Measurements from ENCODE around the gene RERGL. TPM values are rescaled to one million over a fixed set of nuclear protein-coding genes. Genes with fewer than 3 reads are reported as not detected.
"Not testable (repeated sequence)": the region's sequence is repeated elsewhere in the genome, so short reads cannot be mapped to it uniquely, and the experiment has no call there.

The RERGL gene
- total RNA-seq, 1 experiment from 2014 or later = not detected

DNA sequence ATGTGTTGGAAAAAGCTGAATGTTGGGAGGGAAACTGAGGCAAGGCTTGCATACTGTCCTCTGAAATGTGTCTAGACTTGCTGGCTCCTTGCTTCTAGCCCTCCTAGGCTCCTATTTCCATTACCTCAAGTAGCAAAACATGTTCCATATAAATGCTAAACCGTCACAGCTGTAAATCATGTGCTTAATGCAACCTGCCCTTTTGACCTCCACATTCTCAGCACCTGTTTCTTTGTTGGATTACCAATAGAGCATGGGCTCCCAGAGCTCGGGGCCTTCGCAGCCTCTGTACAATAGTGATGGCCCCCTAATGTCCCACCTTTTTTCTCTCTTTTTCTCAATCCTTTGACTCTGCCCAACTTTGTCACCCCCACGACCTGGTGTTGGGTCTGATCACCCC lies 23.3 kb downstream of the RERGL start:
- no peaks in the 10 kb centered on the region for H3K79me2 ChIP-seq (ENCODE audit: insufficient read depth, low read length)
- H2AFZ ChIP-seq (ENCODE audit: low read depth, low read length, poor library complexity, severe bottlenecking) = no peak overlapping the region
- POLR2A ChIA-PET = no interaction called here
- no peak overlapping the region for H3K9ac ChIP-seq (ENCODE audit: low read length)
- H3K4me1 ChIP-seq (ENCODE audit: control insufficient read depth in 1 of 2, insufficient read depth in 2 of 2, low read length in 2 of 2) = no peaks in the 10 kb centered on the region
- no peaks in the 10 kb centered on the region; a peak in 1 of 4 replicates for H3K9me3 ChIP-seq (ENCODE audit: control insufficient read depth in 1 of 2, insufficient read depth in 1 of 2, low read depth in 1 of 2, low read length in 2 of 2)
- no peak overlapping the region for H3K4me3 ChIP-seq (replicated peaks in 1 of 2; ENCODE audit: low read depth in 1 of 2, low read length in 2 of 2)
- TF ChIP-seq POLR2AphosphoS5 (IDR thresholded peaks at IDR 0.05; ENCODE audit: low read depth, low read length) (no peak), SIN3A (IDR thresholded peaks at IDR 0.05; ENCODE audit: low read depth) (no peak), EGR1 (IDR thresholded peaks at IDR 0.05; ENCODE audit: low read depth) (no peak), SP1 (IDR thresholded peaks at IDR 0.05; ENCODE audit: low read depth) (no peak), CBX3 (IDR thresholded peaks at IDR 0.05; ENCODE audit: low read depth) (no peak), FOSL1 (IDR thresholded peaks at IDR 0.05; ENCODE audit: low read depth) (no peak), SRF (IDR thresholded peaks at IDR 0.05; ENCODE audit: low read depth) (no peak), ELF1 (IDR thresholded peaks at IDR 0.05; ENCODE audit: borderline replicate concordance, low read depth) (no peak), ZFX (IDR thresholded peaks at IDR 0.05) (no peak), RAD21 (IDR thresholded peaks at IDR 0.05; ENCODE audit: low read depth) (no peak), CEBPB (IDR thresholded peaks at IDR 0.05; ENCODE audit: low read depth) (no peak), POLR2A (IDR thresholded peaks at IDR 0.05; ENCODE audit: borderline replicate concordance, extremely low read depth, insufficient read depth, insufficient read length) (no peak)
- TF ChIP-seq, protein P1, sequence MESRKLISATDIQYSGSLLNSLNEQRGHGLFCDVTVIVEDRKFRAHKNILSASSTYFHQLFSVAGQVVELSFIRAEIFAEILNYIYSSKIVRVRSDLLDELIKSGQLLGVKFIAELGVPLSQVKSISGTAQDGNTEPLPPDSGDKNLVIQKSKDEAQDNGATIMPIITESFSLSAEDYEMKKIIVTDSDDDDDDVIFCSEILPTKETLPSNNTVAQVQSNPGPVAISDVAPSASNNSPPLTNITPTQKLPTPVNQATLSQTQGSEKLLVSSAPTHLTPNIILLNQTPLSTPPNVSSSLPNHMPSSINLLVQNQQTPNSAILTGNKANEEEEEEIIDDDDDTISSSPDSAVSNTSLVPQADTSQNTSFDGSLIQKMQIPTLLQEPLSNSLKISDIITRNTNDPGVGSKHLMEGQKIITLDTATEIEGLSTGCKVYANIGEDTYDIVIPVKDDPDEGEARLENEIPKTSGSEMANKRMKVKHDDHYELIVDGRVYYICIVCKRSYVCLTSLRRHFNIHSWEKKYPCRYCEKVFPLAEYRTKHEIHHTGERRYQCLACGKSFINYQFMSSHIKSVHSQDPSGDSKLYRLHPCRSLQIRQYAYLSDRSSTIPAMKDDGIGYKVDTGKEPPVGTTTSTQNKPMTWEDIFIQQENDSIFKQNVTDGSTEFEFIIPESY (IDR thresholded peaks at IDR 0.05; ENCODE audit: extremely low read depth, insufficient replicate concordance, low read length) = no peak
- no peak for DNase-seq (ENCODE audit: low read depth, low spot score)
- CTCF ChIA-PET = no interaction called here
- RAD21 ChIA-PET (ENCODE audit: low non-redundant PET in 1 of 2, low total read pairs in 2 of 2, uncharacterized antibody in 2 of 2, unreplicated experiment in 2 of 2) = no interaction called here
- no peak overlapping the region for H3K27ac ChIP-seq (ENCODE audit: low read depth, low read length)
- no peaks in the 10 kb centered on the region for H4K20me1 ChIP-seq (ENCODE audit: insufficient read depth)
- no peak overlapping the region for H3K4me2 ChIP-seq (ENCODE audit: low read length)
- no peaks in the 10 kb centered on the region for H3K9me2 ChIP-seq (ENCODE audit: insufficient read depth)
- H3K27me3 ChIP-seq (ENCODE audit: insufficient read depth, low read length) = no peaks in the 10 kb centered on the region
- intact Hi-C loops (cut with micrococcal nuclease) = no loop called here
- ATAC-seq = no peak
- H3K36me3 ChIP-seq (ENCODE audit: control insufficient read depth in 1 of 2, insufficient read depth in 2 of 2, low read length in 2 of 2) = no peaks in the 10 kb centered on the region
- no TSS peak for BruUV-seq (replicated peaks)

DNA sequence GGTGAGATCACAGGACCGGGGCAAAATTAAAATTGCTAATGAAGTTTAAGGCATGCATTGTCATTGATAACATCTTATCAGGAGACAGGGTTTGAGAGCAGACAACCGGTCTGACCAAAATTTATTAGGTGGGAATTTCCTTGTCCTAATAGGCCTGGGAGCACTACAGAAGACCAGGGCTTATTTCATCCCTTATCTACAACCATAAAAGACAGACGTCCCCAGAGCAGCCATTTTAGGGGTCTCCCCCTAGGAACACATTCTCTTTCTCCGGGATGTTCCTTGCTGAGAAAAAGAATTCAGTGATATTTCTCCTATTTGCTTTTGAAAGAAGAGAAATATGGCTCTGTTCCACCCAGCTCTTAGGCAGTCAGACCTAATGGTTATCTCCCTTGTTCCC lies 27.1 kb downstream of the RERGL start:
- RAD21 ChIA-PET (ENCODE audit: low non-redundant PET in 1 of 2, low total read pairs in 2 of 2, uncharacterized antibody in 2 of 2, unreplicated experiment in 2 of 2) = not testable (repeated sequence)

More for the DNA sequence above, 27.1 kb downstream of the RERGL start:
- H3K9ac ChIP-seq (ENCODE audit: low read length); DNase-seq (ENCODE audit: low read depth, low spot score); H2AFZ ChIP-seq (ENCODE audit: low read depth, low read length, poor library complexity, severe bottlenecking); H3K79me2 ChIP-seq (ENCODE audit: insufficient read depth, low read length); POLR2A ChIA-PET; H3K27ac ChIP-seq (ENCODE audit: low read depth, low read length); H4K20me1 ChIP-seq (ENCODE audit: insufficient read depth); H3K36me3 ChIP-seq (ENCODE audit: control insufficient read depth in 1 of 2, insufficient read depth in 2 of 2, low read length in 2 of 2); H3K4me1 ChIP-seq (ENCODE audit: control insufficient read depth in 1 of 2, insufficient read depth in 2 of 2, low read length in 2 of 2); H3K4me2 ChIP-seq (ENCODE audit: low read length); H3K9me3 ChIP-seq (ENCODE audit: control insufficient read depth in 1 of 2, insufficient read depth in 1 of 2, low read depth in 1 of 2, low read length in 2 of 2); H3K4me3 ChIP-seq (replicated peaks in 1 of 2; ENCODE audit: low read depth in 1 of 2, low read length in 2 of 2); H3K9me2 ChIP-seq (ENCODE audit: insufficient read depth); ATAC-seq; intact Hi-C loops (cut with micrococcal nuclease); BruUV-seq (replicated peaks); CTCF ChIA-PET; H3K27me3 ChIP-seq (ENCODE audit: insufficient read depth, low read length): not testable (repeated sequence)
